Measurements from ENCODE around the gene HOXA4. TPM values are rescaled to one million over a fixed set of nuclear protein-coding genes. Genes with fewer than 3 reads are reported as not detected.

The HOXA4 gene
- total RNA-seq, 1 donor from 2014 or later: 0.31 TPM

DNA sequence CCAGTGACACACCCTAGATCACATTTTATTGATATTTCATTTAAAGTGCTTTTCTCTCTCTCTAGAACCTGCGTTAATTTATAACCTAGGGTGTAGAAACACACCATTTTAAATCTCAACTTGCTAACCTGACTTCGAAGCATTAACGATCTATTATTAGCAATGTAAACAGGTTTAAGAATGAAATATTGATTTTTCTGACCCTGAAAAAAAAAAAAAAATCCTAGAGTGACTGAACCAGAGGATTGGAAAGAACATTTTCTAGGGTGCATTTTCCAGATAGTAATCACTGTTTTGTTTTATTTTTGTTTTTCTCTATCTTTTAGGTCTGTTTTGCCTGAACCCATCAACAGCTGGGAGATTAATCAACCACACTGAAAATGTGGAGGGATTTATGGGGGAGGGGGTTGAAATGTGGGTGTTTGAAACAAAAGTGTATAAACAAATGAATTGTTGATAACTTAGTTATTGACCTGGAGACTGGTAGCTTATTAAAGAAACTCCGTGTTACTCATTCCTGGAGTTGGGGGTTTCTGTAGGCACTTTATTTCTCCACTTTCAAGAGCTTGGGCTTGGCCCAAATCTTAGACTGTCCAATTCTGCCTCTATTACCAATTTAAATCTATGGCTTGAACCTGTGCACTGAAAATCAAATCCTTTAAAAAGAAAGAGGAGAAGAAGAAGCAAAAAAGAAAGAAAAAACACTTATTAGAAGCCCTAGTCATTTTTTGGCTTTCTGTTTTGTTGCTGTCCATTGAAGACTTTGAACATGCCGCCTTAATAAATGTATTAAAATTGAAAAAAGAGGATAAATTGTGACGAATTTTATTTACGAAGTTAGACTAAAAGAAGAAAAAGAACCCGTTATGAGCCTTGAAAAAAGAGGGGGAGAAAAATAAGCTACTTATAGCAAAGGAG lies 30.8 kb downstream of the HOXA4 start:
- H3K4me3 Mint-ChIP-seq (ENCODE audit: unreplicated experiment): peak overlapping the region; percentile 88
- no peak for DNase-seq (ENCODE audit: low spot score)
- peaks cover 58% of the 10 kb centered on the region for H3K4me1 Mint-ChIP-seq (ENCODE audit: unreplicated experiment)
- H3K27ac Mint-ChIP-seq (ENCODE audit: unreplicated experiment): no peak overlapping the region
- H3K36me3 Mint-ChIP-seq (ENCODE audit: low read depth, unreplicated experiment): peaks cover 16% of the 10 kb centered on the region
- peaks cover 50% of the 10 kb centered on the region for H3K27me3 Mint-ChIP-seq (ENCODE audit: unreplicated experiment)
- TF ChIP-seq CTCF (IDR thresholded peaks at IDR 0.05; ENCODE audit: unreplicated experiment): no peak
- no peaks in the 10 kb centered on the region for H3K9me3 Mint-ChIP-seq (ENCODE audit: unreplicated experiment)

GRCh38 chr7:27098578-27099451 lies 31.7 kb downstream of the HOXA4 start:
- no peak for DNase-seq (ENCODE audit: low spot score)
- no peak overlapping the region for H3K27ac Mint-ChIP-seq (ENCODE audit: unreplicated experiment)
- H3K27me3 Mint-ChIP-seq (ENCODE audit: unreplicated experiment): peaks cover 53% of the 10 kb centered on the region

GRCh38 chr7:27097686-27098577 lies 32.6 kb downstream of the HOXA4 start:
- TF ChIP-seq CTCF (IDR thresholded peaks at IDR 0.05; ENCODE audit: unreplicated experiment): no peak
- Mint-ChIP-seq H3K27ac (ENCODE audit: unreplicated experiment) (peak overlapping the region; percentile 75), H3K9me3 (ENCODE audit: unreplicated experiment) (no peaks in the 10 kb centered on the region), H3K36me3 (ENCODE audit: low read depth, unreplicated experiment) (peaks cover 16% of the 10 kb centered on the region), H3K4me1 (ENCODE audit: unreplicated experiment) (peaks cover 60% of the 10 kb centered on the region), H3K4me3 (ENCODE audit: unreplicated experiment) (peak overlapping the region; percentile 88), H3K27me3 (ENCODE audit: unreplicated experiment) (peaks cover 55% of the 10 kb centered on the region)
- no peak for DNase-seq (ENCODE audit: low spot score)

More at GRCh38 chr7:27098578-27099451, 31.7 kb downstream of the HOXA4 start:
- H3K36me3 Mint-ChIP-seq (ENCODE audit: low read depth, unreplicated experiment): peaks cover 16% of the 10 kb centered on the region
- no peak for TF ChIP-seq CTCF (IDR thresholded peaks at IDR 0.05; ENCODE audit: unreplicated experiment)
- peak overlapping the region; percentile 88 for H3K4me3 Mint-ChIP-seq (ENCODE audit: unreplicated experiment)
- H3K9me3 Mint-ChIP-seq (ENCODE audit: unreplicated experiment): no peaks in the 10 kb centered on the region
- peaks cover 62% of the 10 kb centered on the region for H3K4me1 Mint-ChIP-seq (ENCODE audit: unreplicated experiment)

DNA sequence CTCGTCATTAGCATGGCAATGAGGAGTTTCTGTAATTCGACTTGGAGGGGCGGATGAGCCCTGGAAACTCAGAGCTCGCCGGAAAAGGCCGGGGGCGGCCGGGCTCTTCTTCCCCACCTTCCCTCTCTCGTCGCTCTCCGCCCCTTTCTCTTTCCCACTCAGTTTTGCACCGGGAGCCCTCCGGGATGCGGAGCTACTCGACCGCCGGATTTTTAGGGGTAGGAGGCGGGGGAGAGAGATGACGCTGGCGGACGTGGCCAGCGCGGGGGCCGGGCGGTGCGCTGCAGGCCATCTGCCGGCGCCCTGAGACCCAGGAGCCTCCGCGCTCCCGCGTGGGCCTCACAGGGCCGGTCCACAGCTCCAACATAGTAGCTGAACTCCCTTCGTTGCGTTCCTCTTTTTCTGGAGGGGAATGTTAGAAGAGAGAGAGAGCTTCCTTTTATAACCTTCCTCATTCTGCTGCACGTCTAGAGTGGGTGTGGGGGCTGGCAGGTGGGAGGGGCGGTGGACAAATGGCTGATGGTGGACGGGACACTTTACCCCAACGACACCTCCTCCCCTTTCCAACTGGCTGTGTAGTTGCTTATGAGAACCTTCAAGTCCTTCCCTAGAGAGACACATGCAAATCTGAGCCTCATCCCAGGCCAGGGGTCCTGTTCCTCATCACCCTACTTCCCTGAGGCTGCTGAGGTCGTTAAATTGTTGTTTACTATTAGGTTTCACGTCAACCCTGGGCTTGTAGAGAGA lies 33.6 kb downstream of the HOXA4 start:
- peak overlapping the region; percentile 48 for H3K27ac Mint-ChIP-seq (ENCODE audit: unreplicated experiment)
- H3K4me1 Mint-ChIP-seq (ENCODE audit: unreplicated experiment): peaks cover 63% of the 10 kb centered on the region
- H3K27me3 Mint-ChIP-seq (ENCODE audit: unreplicated experiment): peaks cover 51% of the 10 kb centered on the region
- H3K36me3 Mint-ChIP-seq (ENCODE audit: low read depth, unreplicated experiment): peaks cover 16% of the 10 kb centered on the region
- no peaks in the 10 kb centered on the region for H3K9me3 Mint-ChIP-seq (ENCODE audit: unreplicated experiment)
- no peak for TF ChIP-seq CTCF (IDR thresholded peaks at IDR 0.05; ENCODE audit: unreplicated experiment)
- peak overlapping the region; percentile 88 for H3K4me3 Mint-ChIP-seq (ENCODE audit: unreplicated experiment)
- no peak for DNase-seq (ENCODE audit: low spot score)
